ENCODE results near the gene CYB5B. TPM values are rescaled to one million over a fixed set of nuclear protein-coding genes. Genes with fewer than 3 reads are reported as not detected.

Gene CYB5B
- polyA plus RNA-seq, 1 donor (not counting 4 experiments of a cell fraction or from before 2014, with no cell fraction given) = 287 TPM

DNA sequence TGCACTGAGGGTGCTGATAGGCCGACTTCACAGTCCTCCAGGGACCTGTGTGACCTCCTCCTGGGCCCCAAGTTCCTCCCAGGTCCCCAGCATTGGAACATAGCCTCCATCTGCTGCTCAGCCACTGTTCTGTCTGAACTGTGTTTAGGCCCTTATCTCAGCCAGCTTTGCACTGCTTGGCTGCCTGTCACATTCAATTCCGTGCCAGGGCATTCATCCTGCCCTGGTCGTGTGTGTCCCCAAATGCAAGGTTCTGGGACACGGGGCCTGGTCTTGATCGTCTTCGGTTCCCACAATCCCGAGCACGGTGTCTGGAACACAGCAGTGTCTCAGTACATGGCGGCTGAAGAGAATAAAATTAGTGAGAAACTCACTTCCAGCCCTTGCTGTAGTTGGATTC is 71.4 kb downstream of the CYB5B start:
- no peaks in the 10 kb centered on the region for H3K79me2 ChIP-seq (ENCODE audit: control insufficient read depth, insufficient read depth, low read length)
- H3K9me1 ChIP-seq (ENCODE audit: control insufficient read depth, extremely low read depth, insufficient read depth, low read length) = no peaks in the 10 kb centered on the region
- H3K36me3 ChIP-seq (ENCODE audit: control insufficient read depth in 2 of 2, extremely low read depth in 1 of 2, insufficient read depth in 2 of 2, low read length in 2 of 2) = no peaks in the 10 kb centered on the region
- H3K4me1 ChIP-seq (ENCODE audit: control insufficient read depth, extremely low read depth, insufficient read depth, low read length) = no peaks in the 10 kb centered on the region
- H2AFZ ChIP-seq (ENCODE audit: control insufficient read depth, low read length) = no peak overlapping the region
- no peak overlapping the region for H3K9ac ChIP-seq (ENCODE audit: control insufficient read depth, extremely low read depth, insufficient read depth, low read length)
- H3K27me3 ChIP-seq (ENCODE audit: control insufficient read depth, extremely low read depth, insufficient read depth, low read length) = no peaks in the 10 kb centered on the region
- no peak overlapping the region for H3K27ac ChIP-seq (ENCODE audit: control insufficient read depth, insufficient read depth, low read length)
- FAIRE-seq = no peak
- H3K4me2 ChIP-seq (ENCODE audit: control insufficient read depth, extremely low read depth, insufficient read depth, low read depth, low read length) = no peak overlapping the region
- no peak overlapping the region for H3K4me3 ChIP-seq (ENCODE audit: control insufficient read depth in 2 of 3, extremely low read depth in 1 of 3, insufficient read depth in 2 of 3, low read depth in 1 of 3, low read length in 3 of 3)
- H3K9me3 ChIP-seq (ENCODE audit: control insufficient read depth, low read depth, low read length) = no peaks in the 10 kb centered on the region
- no peak for TF ChIP-seq EZH2 (IDR thresholded peaks at IDR 0.05; ENCODE audit: low read length)
- TF ChIP-seq CTCF (optimal IDR thresholded peaks at IDR 0.05 in 1 of 3, IDR thresholded peaks at IDR 0.05 in 1 of 3, conservative IDR thresholded peaks at IDR 0.05 in 1 of 3; ENCODE audit: extremely low read depth in 1 of 3, insufficient read depth in 2 of 3, low read length in 3 of 3) = no peak
- H4K20me1 ChIP-seq (ENCODE audit: control insufficient read depth, extremely low read depth, insufficient read depth, low read length) = no peaks in the 10 kb centered on the region
- no peak for DNase-seq (ENCODE audit: low read depth, low spot score)
- dilution Hi-C loops (cut with MboI; ENCODE audit: extremely low pct_ligation_motif_present, low sequenced_read_pairs) = no loop called here

DNA sequence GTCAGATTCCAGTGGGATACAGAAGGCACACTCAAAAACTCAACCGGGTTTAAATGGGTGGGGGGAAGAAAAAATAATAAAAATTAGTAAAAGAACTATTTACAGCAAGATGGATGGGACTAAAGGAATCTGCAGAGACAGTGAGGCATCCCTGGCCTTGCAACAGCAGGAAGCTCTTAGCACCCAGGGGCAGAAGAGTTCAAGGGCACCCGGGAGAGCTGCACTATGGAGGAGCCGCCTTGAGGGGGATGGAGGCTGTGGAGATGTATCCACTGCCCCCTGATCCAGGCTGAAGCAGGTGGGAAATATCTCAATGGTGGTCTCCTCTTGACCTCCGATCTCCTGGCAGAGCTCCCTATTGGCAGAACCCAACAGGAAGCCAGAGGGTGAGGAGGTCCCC is 72.0 kb downstream of the CYB5B start:
- dilution Hi-C loops (cut with MboI; ENCODE audit: extremely low pct_ligation_motif_present, low sequenced_read_pairs) = no loop called here
- DNase-seq (ENCODE audit: low read depth, low spot score) = no peak
- no peak overlapping the region for H2AFZ ChIP-seq (ENCODE audit: control insufficient read depth, low read length)

More for the DNA sequence above, 72.0 kb downstream of the CYB5B start:
- H3K9me3 ChIP-seq (ENCODE audit: control insufficient read depth, low read depth, low read length) = no peaks in the 10 kb centered on the region
- H3K9me1 ChIP-seq (ENCODE audit: control insufficient read depth, extremely low read depth, insufficient read depth, low read length) = no peaks in the 10 kb centered on the region
- no peak overlapping the region for H3K27ac ChIP-seq (ENCODE audit: control insufficient read depth, insufficient read depth, low read length)
- no peak for FAIRE-seq
- no peaks in the 10 kb centered on the region for H3K36me3 ChIP-seq (ENCODE audit: control insufficient read depth in 2 of 2, extremely low read depth in 1 of 2, insufficient read depth in 2 of 2, low read length in 2 of 2)
- H3K27me3 ChIP-seq (ENCODE audit: control insufficient read depth, extremely low read depth, insufficient read depth, low read length) = no peaks in the 10 kb centered on the region
- H3K4me3 ChIP-seq (ENCODE audit: control insufficient read depth in 2 of 3, extremely low read depth in 1 of 3, insufficient read depth in 2 of 3, low read depth in 1 of 3, low read length in 3 of 3) = no peak overlapping the region
- H3K4me1 ChIP-seq (ENCODE audit: control insufficient read depth, extremely low read depth, insufficient read depth, low read length) = no peaks in the 10 kb centered on the region
- TF ChIP-seq EZH2 (IDR thresholded peaks at IDR 0.05; ENCODE audit: low read length) = no peak
- TF ChIP-seq CTCF (optimal IDR thresholded peaks at IDR 0.05 in 1 of 3, IDR thresholded peaks at IDR 0.05 in 1 of 3, conservative IDR thresholded peaks at IDR 0.05 in 1 of 3; ENCODE audit: extremely low read depth in 1 of 3, insufficient read depth in 2 of 3, low read length in 3 of 3) = no peak
- no peaks in the 10 kb centered on the region for H3K79me2 ChIP-seq (ENCODE audit: control insufficient read depth, insufficient read depth, low read length)
- H3K4me2 ChIP-seq (ENCODE audit: control insufficient read depth, extremely low read depth, insufficient read depth, low read depth, low read length) = no peak overlapping the region
- H4K20me1 ChIP-seq (ENCODE audit: control insufficient read depth, extremely low read depth, insufficient read depth, low read length) = no peaks in the 10 kb centered on the region
- H3K9ac ChIP-seq (ENCODE audit: control insufficient read depth, extremely low read depth, insufficient read depth, low read length) = no peak overlapping the region
